K562 (cell line): ENCODE measurements around the gene LCN12. TPM values are rescaled to one million over a fixed set of nuclear protein-coding genes. Genes with fewer than 3 reads are reported as not detected.

Experiments used
- BCOR ChIP-seq: fragments of 450-650 bp; IDR thresholded peaks from 2 replicates; pipeline ENCODE4 v1.6.1; 2016
- CCAR2 ChIP-seq: fragments of 200-400 bp; formaldehyde crosslinking; IDR thresholded peaks from 2 replicates; pipeline ENCODE4 v1.6.1; 2017; ENCODE audit warnings: mild to moderate bottlenecking, low read depth, low read length
- CHD1 ChIP-seq: fragments of 200-600 bp; sonication (generic); IDR thresholded peaks from one replicate; pipeline ENCODE4 v1.6.1; 2012; ENCODE audit warnings: mild to moderate bottlenecking, moderate library complexity, low read length, inconsistent platforms
- FIP1L1 ChIP-seq: fragments of 200-400 bp; formaldehyde crosslinking; IDR thresholded peaks from 2 replicates; pipeline ENCODE4 v1.6.1; 2018; ENCODE audit warnings: mild to moderate bottlenecking, low read depth, low read length; ENCODE audit not compliant: poor library complexity, severe bottlenecking
- MXI1 ChIP-seq: IDR thresholded peaks from 2 replicates; pipeline ENCODE4 v1.6.1; 2011; ENCODE audit warnings: low read depth, mild to moderate bottlenecking, improper control_type of control experiment, low read length
- OTX1 ChIP-seq: fragments of 450-650 bp; formaldehyde crosslinking; IDR thresholded peaks from 2 replicates; pipeline ENCODE4 v1.4.0; 2022; ENCODE audit warnings: mild to moderate bottlenecking
- RFX5 ChIP-seq: IDR thresholded peaks from 2 replicates; pipeline ENCODE4 v1.6.1; 2011; ENCODE audit warnings: low read depth, mild to moderate bottlenecking, improper control_type of control experiment, low read length
- SNRNP70 ChIP-seq: fragments of 200-400 bp; formaldehyde crosslinking; optimal IDR thresholded peaks from 2 replicates; pipeline ENCODE3; 2017; ENCODE audit warnings: low read depth, low read length
- TOE1 ChIP-seq, 2 experiments: fragments of 450-650 bp in 1 of 2; sonication (generic) in 1 of 2; formaldehyde crosslinking in 1 of 2; IDR thresholded peaks; 2 replicates each; pipeline versions ENCODE4 v1.7.1 to v1.8.0; 2016 to 2022; ENCODE audit warnings: borderline replicate concordance in 2 of 2, mild to moderate bottlenecking in 2 of 2, antibody characterized with exemption in 1 of 2, inconsistent platforms in 1 of 2, low read depth in 1 of 2, missing genetic modification reagents in 1 of 2, moderate library complexity in 1 of 2
- ZBTB33 ChIP-seq: sonication (generic); formaldehyde crosslinking; IDR thresholded peaks from 2 replicates; pipeline ENCODE4 v1.8.1; 2023; ENCODE audit warnings: mild to moderate bottlenecking, missing genetic modification reagents
- ZNF444 ChIP-seq: fragments of 250-450 bp; sonication (Bioruptor Pico); IDR thresholded peaks from 2 replicates; pipeline ENCODE4 v1.4.0; 2020; ENCODE audit warnings: mild to moderate bottlenecking, moderate library complexity
- polyA plus RNA-seq, 8 experiments: library from polyadenylated mRNA; depleted of rRNA in 4 of 8; stranded (reverse) in 5 of 8; unstranded in 3 of 8; fragments of >200 nt; fragmentation: Nextera tagmentation in 2 of 8; fragmentation: Illumina TruSeq in 1 of 8; extraction: Ambion mirVana in 2 of 8; extraction: Trizol in 1 of 8; gene quantifications; 2 replicates each; pipeline versions ENCODE4 v1.2.1 to v1.2.3, GENCODE V29; 2011 to 2014; ENCODE audit warnings: inconsistent platforms in 1 of 8, missing spikeins in 1 of 8
- total RNA-seq, 7 experiments: library from RNA; depleted of rRNA in 6 of 7; stranded (reverse); fragments of >200 nt in 6 of 7; fragmentation: Illumina TruSeq in 2 of 7; extraction: Trizol in 2 of 7; gene quantifications; 2 replicates each; pipeline versions ENCODE4 v1.2.1 to v1.2.3, GENCODE V29; 2011 to 2021; ENCODE audit warnings: low replicate concordance in 1 of 7
- TF ChIP-seq, protein P1 (sequence below), 2 experiments: IDR thresholded peaks; 2 replicates each; pipeline ENCODE4 v1.6.1; 2012; ENCODE audit warnings: improper control_type of control experiment in 2 of 2, low read depth in 2 of 2, low read length in 2 of 2, borderline replicate concordance in 1 of 2

LCN12 gene
- total and polyA plus RNA-seq, 9 of the 15 experiments (the other 6 are each of a cell fraction or from before 2014, with no cell fraction given), result 0.05 TPM; not detected in 8

- TF ChIP-seq MXI1 (no peak), OTX1 (CRISPR knock-in tag) (no peak), CHD1 (no peak), RFX5 (no peak), ZBTB33 (CRISPR knock-in tag) (peak; percentile 97), FIP1L1 (no peak), ZNF444 (no peak), TOE1 (IDR thresholded peaks at IDR 0.05; ENCODE audit: borderline replicate concordance) (no peak), TOE1 (CRISPR knock-in tag; IDR thresholded peaks at IDR 0.05; ENCODE audit: borderline replicate concordance, low read depth) (no peak), CCAR2 (no peak), BCOR (no peak), SNRNP70 (no peak)
- TF ChIP-seq, protein P1, sequence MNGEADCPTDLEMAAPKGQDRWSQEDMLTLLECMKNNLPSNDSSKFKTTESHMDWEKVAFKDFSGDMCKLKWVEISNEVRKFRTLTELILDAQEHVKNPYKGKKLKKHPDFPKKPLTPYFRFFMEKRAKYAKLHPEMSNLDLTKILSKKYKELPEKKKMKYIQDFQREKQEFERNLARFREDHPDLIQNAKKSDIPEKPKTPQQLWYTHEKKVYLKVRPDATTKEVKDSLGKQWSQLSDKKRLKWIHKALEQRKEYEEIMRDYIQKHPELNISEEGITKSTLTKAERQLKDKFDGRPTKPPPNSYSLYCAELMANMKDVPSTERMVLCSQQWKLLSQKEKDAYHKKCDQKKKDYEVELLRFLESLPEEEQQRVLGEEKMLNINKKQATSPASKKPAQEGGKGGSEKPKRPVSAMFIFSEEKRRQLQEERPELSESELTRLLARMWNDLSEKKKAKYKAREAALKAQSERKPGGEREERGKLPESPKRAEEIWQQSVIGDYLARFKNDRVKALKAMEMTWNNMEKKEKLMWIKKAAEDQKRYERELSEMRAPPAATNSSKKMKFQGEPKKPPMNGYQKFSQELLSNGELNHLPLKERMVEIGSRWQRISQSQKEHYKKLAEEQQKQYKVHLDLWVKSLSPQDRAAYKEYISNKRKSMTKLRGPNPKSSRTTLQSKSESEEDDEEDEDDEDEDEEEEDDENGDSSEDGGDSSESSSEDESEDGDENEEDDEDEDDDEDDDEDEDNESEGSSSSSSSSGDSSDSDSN (IDR thresholded peaks at IDR 0.05; ENCODE audit: borderline replicate concordance in 1 of 2, low read depth in 2 of 2, low read length in 2 of 2), result no peak
Measured at GRCh38 chr9:136994888-136995230, 42.8 kb downstream of the LCN12 start (continued).
